HUDEP-2 (cell line): ENCODE measurements around the gene PRDM11.
A peak's percentile ranks its signal among the peaks of the same experiment; 100 is the strongest.

Source experiments
- DNase-seq, 76 experiments: peaks; one replicate each; lab custom pipeline; 2025; ENCODE audit not compliant: unreplicated experiment in 76 of 76; lab: John Stamatoyannopoulos, UW

Gene PRDM11

GRCh38 chr11:45258982-45259530 is 112.6 kb downstream of the PRDM11 start:
- DNase-seq: no peak

- no peak for DNase-seq
These were observed 113.2 kb downstream of the PRDM11 start for GRCh38 chr11:45259592-45259991.

- no peak for DNase-seq
These were observed 113.6 kb downstream of the PRDM11 start for GRCh38 chr11:45260071-45260470.

- no peak for DNase-seq
These were observed 116.5 kb downstream of the PRDM11 start for GRCh38 chr11:45262900-45263299.

- no peak for DNase-seq
These were observed 117.3 kb downstream of the PRDM11 start for GRCh38 chr11:45263773-45264172.

GRCh38 chr11:45264839-45265515 is 118.5 kb downstream of the PRDM11 start:
- no peak for DNase-seq

- DNase-seq: no peak
These were observed 119.7 kb downstream of the PRDM11 start for GRCh38 chr11:45265969-45266675.

- DNase-seq: no peak
These were observed 120.2 kb downstream of the PRDM11 start for GRCh38 chr11:45266676-45267020.

- peak in 26 of 76 experiments; percentile 0 to 44 (median 11) for DNase-seq
These were observed 120.6 kb downstream of the PRDM11 start for GRCh38 chr11:45267052-45267451.

GRCh38 chr11:45267652-45268299 is 121.3 kb downstream of the PRDM11 start:
- no peak for DNase-seq

- no peak for DNase-seq
These were observed 123.2 kb downstream of the PRDM11 start for GRCh38 chr11:45269678-45270077.

GRCh38 chr11:45270946-45271716 is 124.7 kb downstream of the PRDM11 start:
- DNase-seq: no peak

- no peak for DNase-seq
These were observed 126.3 kb downstream of the PRDM11 start for GRCh38 chr11:45272701-45273100.

GRCh38 chr11:45273509-45273908 is 127.1 kb downstream of the PRDM11 start:
- no peak for DNase-seq

GRCh38 chr11:45274206-45274605 is 127.8 kb downstream of the PRDM11 start:
- DNase-seq: no peak

GRCh38 chr11:45275828-45276227 is 129.4 kb downstream of the PRDM11 start:
- DNase-seq: no peak

- no peak for DNase-seq
These were observed 132.3 kb downstream of the PRDM11 start for GRCh38 chr11:45278714-45279113.

GRCh38 chr11:45279645-45280044 is 133.2 kb downstream of the PRDM11 start:
- DNase-seq: no peak

GRCh38 chr11:45280449-45280848 is 134.0 kb downstream of the PRDM11 start:
- no peak for DNase-seq

- no peak for DNase-seq
These were observed 135.6 kb downstream of the PRDM11 start for GRCh38 chr11:45282081-45282480.
